ENCODE measurements around the gene FAM3D.

Gene FAM3D

DNA sequence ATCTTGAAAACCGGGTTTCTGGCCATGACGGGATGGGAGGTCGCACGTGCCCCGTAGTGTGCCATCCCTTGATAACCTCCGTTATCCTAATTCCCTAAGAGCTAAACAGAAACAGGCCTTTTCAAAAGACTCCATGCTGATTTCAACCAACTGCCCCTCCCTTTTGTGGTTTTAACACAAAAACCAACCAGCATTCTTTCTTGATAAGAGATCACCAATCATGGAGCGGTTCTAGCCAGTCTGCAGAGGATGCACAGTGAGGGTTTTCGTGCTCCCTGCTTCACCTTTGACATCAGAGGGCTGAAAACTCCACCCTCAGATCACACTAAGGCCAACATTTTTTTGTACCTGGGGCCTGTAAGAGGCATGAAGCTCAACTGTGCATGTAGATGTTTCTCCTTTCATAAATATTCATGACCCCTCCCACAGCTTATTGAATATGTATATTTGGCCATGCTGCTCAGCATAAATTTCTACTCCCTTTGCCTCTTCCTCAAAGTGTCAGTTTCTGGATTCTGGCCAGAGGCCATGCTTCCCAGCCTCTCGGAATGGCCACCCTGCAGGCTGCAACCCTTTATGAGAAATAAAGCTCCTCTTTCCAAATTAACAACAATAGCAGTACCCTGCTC is 41.3 kb downstream of the FAM3D start:
- DNase-seq, result no peak

DNA sequence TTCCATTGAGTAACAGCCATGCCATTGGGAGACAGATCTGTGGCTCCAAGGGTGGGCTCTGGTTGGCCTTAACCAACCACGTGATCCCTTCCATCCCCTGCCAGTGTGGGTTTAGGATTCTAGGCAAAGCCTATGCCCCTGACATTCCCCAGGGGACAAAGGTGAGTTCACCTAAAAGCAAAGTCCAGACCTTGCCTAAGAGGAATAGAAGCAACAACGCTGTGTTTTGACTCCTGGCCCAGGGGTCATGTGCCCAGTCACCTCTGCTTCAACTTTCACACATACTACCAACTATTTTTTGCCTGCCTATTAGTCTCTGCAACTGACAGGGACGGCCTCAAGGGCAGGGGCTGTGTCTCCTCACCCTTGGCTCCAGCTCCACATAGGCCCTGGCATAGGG is 42.0 kb downstream of the FAM3D start:
- DNase-seq, result no peak

DNA sequence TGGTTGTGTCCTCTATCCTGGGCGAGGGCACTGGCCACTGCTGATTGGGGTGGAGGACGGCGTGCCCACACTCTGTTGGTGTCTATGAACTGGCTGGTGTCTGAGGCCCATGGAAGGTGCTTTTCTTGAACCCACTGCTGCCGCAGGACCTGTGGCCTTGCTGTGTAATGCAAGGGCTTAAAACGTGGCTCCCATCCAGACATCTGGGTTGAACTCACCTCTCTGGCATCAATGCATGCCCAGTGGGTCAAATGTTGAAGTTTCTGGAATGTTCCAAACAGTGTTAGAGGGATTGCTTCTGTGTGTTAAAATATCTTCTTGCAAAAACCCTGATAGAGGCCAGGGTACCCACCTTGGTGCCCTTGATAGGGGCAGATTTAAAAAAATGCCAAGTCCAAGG is 42.6 kb downstream of the FAM3D start:
- DNase-seq, result no peak

- no peak for DNase-seq
These were observed 43.1 kb downstream of the FAM3D start for GRCh38 chr3:58623478-58623877.

DNA sequence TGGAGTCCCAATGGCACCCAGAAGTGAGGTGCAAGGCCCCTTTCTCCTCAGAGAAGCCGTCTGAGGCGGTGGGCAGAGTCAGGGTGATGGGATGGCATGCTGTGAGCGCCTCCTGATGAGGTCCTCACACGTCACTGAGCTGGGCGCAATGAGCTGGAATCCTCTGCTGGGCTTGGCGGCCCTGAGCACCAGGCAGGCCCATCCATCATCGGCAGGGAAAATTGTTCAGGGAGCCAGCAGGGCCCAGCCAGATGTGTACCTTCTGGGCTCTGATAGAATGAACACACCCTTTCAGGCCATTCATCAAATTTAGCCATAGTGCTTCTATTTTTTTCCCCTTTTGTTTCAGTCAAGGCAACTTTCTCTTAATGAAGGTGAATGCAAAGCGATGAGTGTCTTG is 43.7 kb downstream of the FAM3D start:
- no peak for DNase-seq

DNA sequence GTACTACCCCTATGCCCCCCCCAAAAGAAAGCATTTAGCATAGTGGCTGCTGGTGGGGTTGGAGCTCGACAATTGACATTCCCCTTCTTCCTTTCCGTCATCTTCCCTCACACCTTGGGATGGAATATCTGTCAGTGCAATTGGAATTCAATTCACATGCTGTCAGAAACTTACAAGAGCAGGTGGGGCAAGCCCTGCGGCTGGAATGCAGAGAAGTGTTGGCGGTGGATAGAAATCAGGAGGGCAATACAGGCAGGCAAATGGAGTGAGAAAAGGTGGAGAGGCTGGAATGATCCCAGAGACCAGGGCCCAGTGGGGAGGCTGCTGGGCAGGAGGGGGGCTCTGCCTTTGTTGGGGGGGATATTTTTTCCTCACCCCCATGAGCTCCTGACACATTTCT is 44.1 kb downstream of the FAM3D start:
- DNase-seq, result no peak

DNA sequence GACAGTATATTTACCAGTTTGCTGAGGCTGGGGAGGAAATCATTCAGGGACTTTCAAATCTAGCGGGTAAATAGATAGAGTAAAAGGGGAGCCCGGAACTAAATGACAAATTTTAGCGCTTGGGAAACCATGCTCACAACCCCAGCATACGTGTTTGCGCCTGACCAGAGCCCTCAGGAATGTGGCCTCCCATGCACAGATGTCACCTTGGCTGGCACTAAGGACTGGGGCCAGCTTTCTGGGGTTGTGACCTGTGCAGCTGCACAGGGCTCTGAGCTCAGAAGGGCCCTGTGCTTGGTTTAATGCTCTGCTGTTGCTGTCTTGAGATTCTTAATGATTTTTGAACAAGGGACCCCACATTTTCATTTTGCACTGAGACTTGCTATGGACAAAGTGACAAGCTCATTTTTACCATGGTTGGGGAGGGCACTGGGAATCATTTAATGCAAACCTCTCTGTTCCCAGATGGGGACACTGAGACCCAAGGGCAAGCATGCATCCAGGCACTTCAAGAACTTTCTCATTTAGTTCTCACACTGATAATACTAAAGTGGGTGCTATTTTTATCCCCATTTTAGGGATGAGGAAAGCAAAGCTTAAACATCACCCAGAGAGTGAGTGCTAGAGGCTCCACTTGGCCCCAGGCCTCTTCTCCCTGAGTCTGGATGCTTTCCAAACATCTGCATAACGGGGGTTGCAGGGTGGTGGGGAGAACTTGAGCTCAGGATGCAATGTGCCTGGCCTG is 45.3 kb downstream of the FAM3D start:
- DNase-seq, result no peak

GRCh38 chr3:58620421-58620820 is 46.2 kb downstream of the FAM3D start:
- no peak for DNase-seq

GRCh38 chr3:58617338-58617761 is 49.2 kb downstream of the FAM3D start:
- no peak for DNase-seq

GRCh38 chr3:58613236-58614132 is 53.1 kb downstream of the FAM3D start:
- DNase-seq, result no peak

- no peak for DNase-seq
These were observed 53.7 kb downstream of the FAM3D start for GRCh38 chr3:58612830-58613229.

DNA sequence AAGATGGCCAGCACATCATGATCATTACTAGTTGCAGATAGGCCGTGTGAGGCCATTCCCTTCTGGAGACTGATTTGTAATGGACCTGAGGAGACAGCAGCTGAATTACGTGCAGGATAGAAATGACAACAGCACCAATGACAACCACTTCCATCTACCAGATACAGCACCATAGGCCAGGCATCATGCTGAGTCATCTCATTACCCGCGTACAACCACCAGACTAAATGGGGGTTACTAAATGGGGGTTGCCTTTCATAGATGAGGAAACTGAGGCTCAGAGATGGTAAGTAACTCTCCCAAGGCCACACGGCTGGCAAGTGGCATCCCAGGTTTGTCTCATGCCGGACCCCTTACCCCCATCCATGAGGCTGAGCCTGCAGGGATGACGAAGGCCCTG is 56.6 kb downstream of the FAM3D start:
- no peak for DNase-seq

DNA sequence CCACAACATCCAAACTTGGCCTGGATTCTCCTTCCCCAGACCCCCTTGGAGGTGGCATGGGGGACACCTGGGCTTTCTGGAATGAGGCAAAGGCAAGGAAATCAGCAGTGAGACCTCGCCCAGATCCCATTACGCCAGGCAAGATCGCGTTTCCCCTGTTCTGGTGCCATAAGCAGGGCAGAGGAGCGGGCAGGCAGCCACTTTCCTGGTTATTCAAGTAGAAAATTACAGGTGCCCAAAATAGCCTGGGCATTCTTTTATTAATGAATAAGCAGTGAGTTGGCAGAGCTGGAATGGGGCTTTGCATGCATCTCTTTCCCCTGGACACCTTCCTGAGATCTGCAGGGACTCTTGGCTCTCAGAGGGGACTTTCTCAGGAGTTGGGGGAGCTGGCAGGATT is 57.9 kb downstream of the FAM3D start:
- no peak for DNase-seq

DNA sequence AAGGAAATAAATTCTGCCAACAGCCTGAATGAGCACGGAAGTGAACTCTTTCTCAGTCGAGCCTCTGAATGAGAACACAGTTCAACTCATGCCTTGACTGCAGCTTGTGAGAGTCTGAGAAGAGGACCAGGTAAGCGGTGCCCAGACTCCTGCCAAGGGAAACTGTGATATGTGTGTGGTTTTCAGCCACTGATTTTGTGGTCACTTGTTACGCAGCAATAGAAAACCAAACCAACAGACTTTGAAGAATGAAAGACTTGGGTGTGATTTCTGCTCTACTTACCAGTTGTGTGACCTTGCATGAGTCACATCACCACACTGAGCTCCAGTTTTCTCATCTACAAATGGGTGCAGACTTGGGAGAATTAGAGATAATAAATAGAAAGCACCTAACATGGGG is 58.8 kb downstream of the FAM3D start:
- DNase-seq, result no peak

GRCh38 chr3:58606693-58607092 is 59.9 kb downstream of the FAM3D start:
- no peak for DNase-seq

DNA sequence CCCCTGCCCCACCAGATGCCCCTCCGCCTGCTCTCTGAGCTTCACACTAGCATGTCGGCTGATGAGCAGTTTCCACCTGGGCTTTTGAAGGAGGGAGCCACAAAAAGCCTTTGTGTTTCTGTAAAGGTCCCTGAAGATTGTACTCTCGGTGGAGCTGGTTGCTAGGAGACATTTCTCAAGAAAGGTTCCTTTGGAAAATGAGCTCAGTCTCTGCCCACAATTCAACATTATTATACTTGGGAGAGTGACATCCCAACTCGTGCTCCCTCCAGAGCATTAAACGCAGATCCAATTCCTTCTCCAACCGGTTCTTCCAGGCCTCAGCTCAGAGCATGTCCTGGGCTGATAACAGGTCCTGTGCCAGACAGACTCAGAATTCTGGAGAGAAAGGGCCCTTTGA is 62.5 kb downstream of the FAM3D start:
- DNase-seq, result no peak

DNA sequence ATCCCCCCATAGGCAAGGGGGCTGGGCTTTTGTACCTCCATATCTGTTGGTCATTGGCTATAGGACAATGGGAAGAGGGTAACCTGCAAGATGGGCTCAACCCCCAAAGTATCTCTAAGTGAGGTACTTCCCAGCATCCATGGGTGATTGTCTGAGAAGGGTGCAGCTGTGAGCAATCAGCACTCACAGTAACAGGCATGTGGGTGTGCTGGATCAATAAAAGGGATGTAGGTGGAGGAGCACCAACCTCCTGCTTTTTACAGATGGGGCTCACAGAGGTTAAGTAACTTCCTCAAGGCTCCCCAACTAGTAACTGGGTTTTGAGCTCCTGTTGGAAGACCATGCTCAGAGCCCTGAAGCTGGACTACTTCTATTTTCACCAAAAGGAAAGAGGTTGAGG is 63.0 kb downstream of the FAM3D start:
- no peak for DNase-seq

DNA sequence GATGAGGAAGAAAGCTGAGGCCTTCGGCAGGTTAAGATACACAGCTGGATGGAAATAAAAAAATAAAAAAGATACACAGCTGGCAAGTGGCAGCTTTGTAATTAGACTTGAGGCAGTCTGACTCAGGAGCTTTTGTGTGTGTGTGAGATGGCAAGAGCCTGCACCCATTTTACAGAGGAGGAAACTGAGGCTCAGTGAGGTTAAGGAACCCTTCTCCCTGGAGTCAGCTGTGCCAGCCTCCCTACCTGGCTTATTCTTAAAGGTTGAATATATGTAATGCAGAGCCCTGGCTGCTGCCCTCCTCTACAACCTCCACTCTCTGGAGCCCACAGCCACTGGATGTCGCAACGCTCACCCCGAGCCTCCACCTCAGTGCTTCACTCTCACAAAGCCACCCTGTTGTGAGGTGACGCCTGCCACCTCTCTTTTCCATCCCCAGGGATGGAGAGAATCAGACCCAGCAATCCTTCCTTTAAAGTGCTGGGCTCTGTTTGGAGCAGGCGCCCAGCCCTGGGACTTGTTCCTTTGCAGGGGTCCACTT is 68.7 kb downstream of the FAM3D start:
- DNase-seq, result no peak

DNA sequence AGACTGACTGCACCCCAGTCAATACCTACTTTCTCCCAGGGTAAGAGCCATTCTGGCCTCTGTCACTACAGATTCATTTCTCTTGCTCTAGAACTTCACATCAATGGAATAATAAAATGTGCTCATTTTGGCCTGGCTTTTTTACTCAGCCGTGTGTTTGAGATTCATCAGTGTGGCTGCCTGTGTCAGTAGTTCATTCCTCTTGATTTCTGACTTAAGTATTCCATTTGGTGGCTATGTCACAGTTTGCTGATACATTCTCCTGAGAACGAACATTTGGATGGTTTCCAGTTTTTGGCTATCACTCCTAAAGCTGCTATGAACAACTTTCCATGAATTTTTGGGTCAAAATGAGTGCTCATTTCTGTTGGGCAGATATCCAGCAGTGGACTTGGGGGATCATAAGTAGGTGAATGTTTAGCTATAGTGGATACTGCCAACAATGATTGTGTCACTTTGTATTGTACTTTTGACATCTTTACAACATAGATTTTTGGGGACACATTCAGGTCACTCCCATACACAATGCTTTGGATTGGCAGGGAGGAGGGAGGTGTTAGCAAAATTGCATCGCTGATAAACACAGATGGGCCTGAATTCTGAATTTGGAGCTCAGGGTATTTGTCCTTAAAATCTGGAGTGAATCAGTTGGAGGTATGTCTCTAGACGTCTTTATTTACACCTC is 69.6 kb downstream of the FAM3D start:
- DNase-seq, result no peak

GRCh38 chr3:58594117-58594516 is 72.5 kb downstream of the FAM3D start:
- DNase-seq, result no peak

DNA sequence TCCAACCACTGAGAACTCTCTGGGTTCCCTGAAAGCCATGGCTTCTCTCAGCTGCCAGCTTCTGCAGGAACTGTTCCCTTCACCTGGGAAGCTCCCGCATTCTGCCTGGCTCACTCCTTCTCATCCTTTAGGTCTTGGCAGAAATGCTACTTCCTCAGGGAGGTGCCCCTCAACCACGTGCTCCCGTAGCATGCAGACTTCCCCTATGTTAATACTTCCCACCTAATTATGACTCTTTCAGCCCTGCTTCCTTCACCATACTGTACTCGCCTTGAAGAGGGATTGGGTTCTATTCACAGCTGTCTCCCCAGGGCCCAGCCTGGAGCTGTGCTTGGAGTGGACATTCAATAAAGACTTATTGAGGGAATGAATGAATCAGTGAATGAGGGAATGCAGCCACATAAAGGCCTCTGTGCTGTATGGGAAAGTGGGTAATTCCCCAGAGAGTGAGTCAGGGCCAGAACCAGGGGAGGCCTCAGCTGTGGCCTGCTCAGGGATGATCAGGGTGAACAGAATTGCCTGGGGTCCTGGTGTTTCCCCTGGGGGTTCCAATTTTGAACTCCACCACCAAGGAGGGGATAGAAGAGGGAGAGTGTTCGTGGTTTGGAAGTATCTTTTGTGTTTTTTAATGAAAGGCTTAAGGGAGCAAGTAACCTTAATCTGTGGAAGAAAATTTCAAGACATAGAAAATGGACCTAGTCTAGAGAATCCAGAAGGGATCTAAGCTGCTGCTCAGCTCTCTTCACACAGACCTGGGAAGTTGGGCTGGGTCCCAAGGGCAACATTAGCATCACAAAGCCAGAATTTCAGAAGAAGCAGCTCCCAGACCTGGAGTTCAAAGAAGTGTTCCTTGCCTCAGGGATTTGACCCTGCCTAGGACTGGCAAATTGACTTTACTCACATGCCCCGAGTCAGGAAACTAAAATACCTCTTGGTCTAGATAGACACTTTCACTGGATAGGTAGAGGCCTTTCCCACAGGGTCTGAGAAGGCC is 74.8 kb downstream of the FAM3D start:
- no peak for DNase-seq

All from GDM1 (cell line).